ENCODE measurements around the gene R3HDM2. TPM values are rescaled to one million over a fixed set of nuclear protein-coding genes. Genes with fewer than 3 reads are reported as not detected.
A peak's percentile ranks its signal among the peaks of the same experiment; 100 is the strongest.
"Not testable (repeated sequence)": the region's sequence is repeated elsewhere in the genome, so short reads cannot be mapped to it uniquely, and the experiment has no call there.

Gene R3HDM2
- total RNA-seq, 1 donor from 2014 or later, result 30.2 TPM

- no peak for ATAC-seq
Observed at GRCh38 chr12:57320639-57321038, 110.2 kb downstream of the R3HDM2 start.

GRCh38 chr12:57319678-57320469 is 111.0 kb downstream of the R3HDM2 start:
- no peak for ATAC-seq

GRCh38 chr12:57315681-57316080 is 115.2 kb downstream of the R3HDM2 start:
- ATAC-seq, result peak; percentile 44

GRCh38 chr12:57312287-57312686 is 118.6 kb downstream of the R3HDM2 start:
- not testable (repeated sequence) for ATAC-seq

- ATAC-seq, result peak; percentile 59
Observed at GRCh38 chr12:57309420-57309819, 121.4 kb downstream of the R3HDM2 start.

GRCh38 chr12:57300961-57301584 is 129.8 kb downstream of the R3HDM2 start:
- ATAC-seq, result peak; percentile 75

- ATAC-seq, result no peak
Observed at GRCh38 chr12:57299514-57300016, 131.3 kb downstream of the R3HDM2 start.

GRCh38 chr12:57296291-57296690 is 134.6 kb downstream of the R3HDM2 start:
- no peak for ATAC-seq

GRCh38 chr12:57282073-57282472 is 148.8 kb downstream of the R3HDM2 start:
- not testable (repeated sequence) for ATAC-seq

- ATAC-seq, result peak; percentile 99
Observed at GRCh38 chr12:57280211-57281062, 150.4 kb downstream of the R3HDM2 start.

- ATAC-seq, result no peak
Observed at GRCh38 chr12:57278465-57279381, 152.1 kb downstream of the R3HDM2 start.

GRCh38 chr12:57276935-57277563 is 153.8 kb downstream of the R3HDM2 start:
- ATAC-seq, result no peak

GRCh38 chr12:57276233-57276632 is 154.6 kb downstream of the R3HDM2 start:
- not testable (repeated sequence) for ATAC-seq

- ATAC-seq, result no peak
Observed at GRCh38 chr12:57273516-57273915, 157.3 kb downstream of the R3HDM2 start.

- ATAC-seq, result no peak
Observed at GRCh38 chr12:57272337-57273151, 158.3 kb downstream of the R3HDM2 start.

- ATAC-seq, result no peak
Observed at GRCh38 chr12:57270966-57271470, 159.8 kb downstream of the R3HDM2 start.

- no peak for ATAC-seq
Observed at GRCh38 chr12:57268264-57268663, 162.6 kb downstream of the R3HDM2 start.

GRCh38 chr12:57266681-57267080 is 164.2 kb downstream of the R3HDM2 start:
- ATAC-seq, result no peak

- no peak for ATAC-seq
Observed at GRCh38 chr12:57263096-57263495, 167.7 kb downstream of the R3HDM2 start.
